Breast epithelium (tissue), 3 donors: ENCODE data around the gene RIBC1.

ENCODE experiments used
- CTCF ChIP-seq, 3 donors: fragments of 450-650 bp; IDR thresholded peaks; one replicate each; pipeline ENCODE4 v1.5.1; 2016 to 2017; ENCODE audit warnings: antibody characterized with exemption in 3 of 3, mild to moderate bottlenecking in 3 of 3, moderate library complexity in 3 of 3
- POLR2AphosphoS5 ChIP-seq, 3 donors: sonication (generic); formaldehyde crosslinking; IDR thresholded peaks; one replicate each; pipeline ENCODE4 v1.6.1; 2017; ENCODE audit warnings: antibody characterized with exemption in 3 of 3

GRCh38 chrX:53438174-53438831 is 15.6 kb downstream of the RIBC1 start:
- no peak for TF ChIP-seq CTCF (IDR thresholded peaks at IDR 0.05)
- TF ChIP-seq POLR2AphosphoS5 (IDR thresholded peaks at IDR 0.05), result no peak
